Measurements from ENCODE around the gene CDKAL1.

CDKAL1 gene

DNA sequence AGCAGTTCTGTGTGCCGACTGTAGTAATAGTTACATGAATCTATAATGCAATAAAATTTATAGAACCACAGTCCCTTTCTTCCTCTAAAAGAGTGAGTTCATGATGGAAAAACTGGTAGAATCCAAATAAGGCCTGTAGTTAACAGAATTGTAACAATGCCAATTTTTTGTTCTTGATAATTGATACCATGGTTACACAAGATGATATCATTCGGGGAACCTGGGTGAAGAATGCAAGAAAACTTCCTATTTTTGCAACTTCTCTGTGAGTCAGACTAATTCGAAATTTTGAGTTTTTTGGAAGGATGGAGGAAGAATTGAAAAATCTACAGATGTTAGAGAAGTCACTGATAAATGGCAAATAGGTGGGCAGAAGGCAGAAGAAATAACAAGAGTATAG is 381.8 kb downstream of the CDKAL1 start:
- Histone ChIP-seq H3K27me3 (ENCODE audit: control insufficient read depth in 3 of 3, insufficient read depth in 3 of 3, low read depth in 1 of 3, low read length in 3 of 3) (no peaks in the 10 kb centered on the region), H3K23ac (ENCODE audit: low read depth, low read length, poor library complexity) (no peak overlapping the region), H2BK15ac (ENCODE audit: low read length) (no peak overlapping the region), H3K14ac (ENCODE audit: low read length) (no peak overlapping the region), H2AFZ (ENCODE audit: low read length) (no peak overlapping the region), H3K36me3 (replicated peaks in 1 of 2; ENCODE audit: control insufficient read depth in 2 of 2, insufficient read depth in 2 of 2, low read length in 2 of 2) (no peaks in the 10 kb centered on the region), H4K8ac (ENCODE audit: low read depth, low read length) (no peak overlapping the region), H3K4ac (ENCODE audit: low read length) (no peak overlapping the region), H3K18ac (ENCODE audit: low read length) (no peak overlapping the region), H2BK120ac (ENCODE audit: low read depth, low read length) (no peak overlapping the region), H2AK5ac (ENCODE audit: low read depth, low read length) (no peak overlapping the region), H3K27ac (replicated peaks; ENCODE audit: low read length) (no peak overlapping the region), H3K4me3 (ENCODE audit: low read length in 2 of 2) (no peak overlapping the region), H3K4me1 (ENCODE audit: control insufficient read depth in 2 of 2, insufficient read depth in 1 of 2, low read depth in 1 of 2, low read length in 2 of 2) (no peaks in the 10 kb centered on the region), H4K91ac (ENCODE audit: low read depth, low read length, poor library complexity) (no peak overlapping the region), H3K4me2 (ENCODE audit: insufficient read depth, low read length, poor library complexity, severe bottlenecking) (no peak overlapping the region), H3K9ac (ENCODE audit: low read depth, low read length, poor library complexity) (no peak overlapping the region), H3K9me3 (replicated peaks in 1 of 2; ENCODE audit: control insufficient read depth in 2 of 2, insufficient read depth in 1 of 2, low read depth in 1 of 2, low read length in 2 of 2) (peaks cover 4 to 14% of the 10 kb centered on the region in 2 donors), H3K79me1 (ENCODE audit: low read depth, low read length) (no peaks in the 10 kb centered on the region), H2BK5ac (ENCODE audit: low read length) (no peak overlapping the region), H2BK12ac (ENCODE audit: low read length) (no peak overlapping the region)
- 100% methylated on average over 1 of the region's 3 CpGs; no CpG with 5 or more reads in 1 of the 2 donors for WGBS, 2 donors (ENCODE audit: extremely low coverage in 2 of 2, insufficient read length in 2 of 2, insufficient replicate concordance in 1 of 2)
- no peak for DNase-seq (ENCODE audit: low spot score)

DNA sequence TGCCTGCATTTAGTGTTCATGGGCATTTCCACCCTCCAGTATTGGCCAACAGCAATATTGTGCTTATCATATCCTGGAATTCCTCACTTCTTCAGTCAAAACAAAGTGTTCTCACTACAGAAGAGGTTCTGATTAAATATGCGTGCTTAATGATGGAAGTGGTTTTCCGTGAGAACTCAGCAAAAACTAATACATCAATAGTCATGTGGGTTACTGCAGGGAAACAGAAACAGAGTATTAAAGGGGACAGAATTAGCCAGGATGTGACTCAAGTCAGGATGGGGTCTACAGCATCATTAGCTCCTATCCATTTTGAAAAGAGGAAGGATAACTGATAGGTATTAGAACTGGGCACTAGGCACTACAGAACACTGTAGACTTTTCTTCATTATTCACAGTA is 384.6 kb downstream of the CDKAL1 start:
- H3K27me3 ChIP-seq (ENCODE audit: control insufficient read depth in 3 of 3, insufficient read depth in 3 of 3, low read depth in 1 of 3, low read length in 3 of 3): no peaks in the 10 kb centered on the region
- no peak overlapping the region for H2BK5ac ChIP-seq (ENCODE audit: low read length)
- H3K9me3 ChIP-seq (replicated peaks in 1 of 2; ENCODE audit: control insufficient read depth in 2 of 2, insufficient read depth in 1 of 2, low read depth in 1 of 2, low read length in 2 of 2): peaks cover 2 to 14% of the 10 kb centered on the region in 2 donors
- no peak overlapping the region for H2AFZ ChIP-seq (ENCODE audit: low read length)
- no peak overlapping the region for H3K9ac ChIP-seq (ENCODE audit: low read depth, low read length, poor library complexity)
- no peaks in the 10 kb centered on the region for H3K79me1 ChIP-seq (ENCODE audit: low read depth, low read length)
- no peak for DNase-seq (ENCODE audit: low spot score)
- H3K4me3 ChIP-seq (ENCODE audit: low read length in 2 of 2): no peak overlapping the region
- no peaks in the 10 kb centered on the region for H3K36me3 ChIP-seq (replicated peaks in 1 of 2; ENCODE audit: control insufficient read depth in 2 of 2, insufficient read depth in 2 of 2, low read length in 2 of 2)
- H3K4ac ChIP-seq (ENCODE audit: low read length): no peak overlapping the region
- no peak overlapping the region for H4K8ac ChIP-seq (ENCODE audit: low read depth, low read length)
- no peak overlapping the region for H2BK15ac ChIP-seq (ENCODE audit: low read length)
- no peak overlapping the region for H2BK120ac ChIP-seq (ENCODE audit: low read depth, low read length)
- no CpG with 5 or more reads among the region's 2 CpGs for WGBS, 2 donors (ENCODE audit: extremely low coverage in 2 of 2, insufficient read length in 2 of 2, insufficient replicate concordance in 1 of 2)
- H3K18ac ChIP-seq (ENCODE audit: low read length): no peak overlapping the region
- H3K27ac ChIP-seq (replicated peaks; ENCODE audit: low read length): no peak overlapping the region
- no peak overlapping the region for H3K14ac ChIP-seq (ENCODE audit: low read length)
- no peak overlapping the region for H2AK5ac ChIP-seq (ENCODE audit: low read depth, low read length)
- H3K4me2 ChIP-seq (ENCODE audit: insufficient read depth, low read length, poor library complexity, severe bottlenecking): no peak overlapping the region
- no peaks in the 10 kb centered on the region for H3K4me1 ChIP-seq (ENCODE audit: control insufficient read depth in 2 of 2, insufficient read depth in 1 of 2, low read depth in 1 of 2, low read length in 2 of 2)
- no peak overlapping the region for H3K23ac ChIP-seq (ENCODE audit: low read depth, low read length, poor library complexity)
- no peak overlapping the region for H4K91ac ChIP-seq (ENCODE audit: low read depth, low read length, poor library complexity)
- H2BK12ac ChIP-seq (ENCODE audit: low read length): no peak overlapping the region

DNA sequence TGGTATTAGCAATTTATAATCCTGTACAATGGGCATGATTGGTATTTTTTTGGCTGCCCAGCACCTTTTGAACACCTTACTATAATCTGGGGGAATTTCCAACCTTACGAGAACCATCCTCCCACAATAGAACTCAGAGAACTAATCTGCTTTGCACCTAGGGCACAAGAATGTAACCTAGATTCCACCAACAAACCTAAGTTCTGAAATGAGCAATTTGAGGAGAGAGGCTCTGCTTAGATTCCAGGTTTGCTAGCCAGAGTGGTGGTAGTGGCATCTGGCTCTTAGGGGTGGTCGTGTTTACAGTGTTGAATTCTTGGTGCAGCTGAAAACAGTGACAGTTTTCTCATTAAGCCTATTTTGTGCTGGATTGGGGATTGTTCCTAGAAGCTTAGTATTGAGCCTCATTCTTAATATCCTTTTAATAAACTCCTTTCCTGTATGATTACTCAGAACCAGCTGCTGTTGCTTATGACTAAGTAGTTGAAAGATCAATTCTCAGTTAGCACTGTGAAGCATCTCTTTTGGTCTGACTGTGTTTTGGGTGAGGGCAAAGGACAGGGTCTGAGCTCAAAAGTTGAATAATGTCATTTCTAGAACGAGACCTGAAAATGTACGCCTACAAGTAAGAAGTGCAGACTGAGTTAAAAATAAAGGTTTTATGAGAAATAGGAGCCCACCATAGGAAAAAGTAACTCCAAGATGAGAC is 385.6 kb downstream of the CDKAL1 start:
- H2BK12ac ChIP-seq (ENCODE audit: low read length): no peak overlapping the region
- H4K8ac ChIP-seq (ENCODE audit: low read depth, low read length): no peak overlapping the region
- no peak overlapping the region for H3K4me2 ChIP-seq (ENCODE audit: insufficient read depth, low read length, poor library complexity, severe bottlenecking)
- WGBS, 2 donors (ENCODE audit: extremely low coverage in 2 of 2, insufficient read length in 2 of 2, insufficient replicate concordance in 1 of 2): no CpG with 5 or more reads among the region's 4 CpGs
- H3K27me3 ChIP-seq (ENCODE audit: control insufficient read depth in 3 of 3, insufficient read depth in 3 of 3, low read depth in 1 of 3, low read length in 3 of 3): no peaks in the 10 kb centered on the region
- no peak overlapping the region for H3K14ac ChIP-seq (ENCODE audit: low read length)
- H3K4me1 ChIP-seq (ENCODE audit: control insufficient read depth in 2 of 2, insufficient read depth in 1 of 2, low read depth in 1 of 2, low read length in 2 of 2): peaks cover 0 to under 1% of the 10 kb centered on the region in 2 donors
- no peak overlapping the region for H3K23ac ChIP-seq (ENCODE audit: low read depth, low read length, poor library complexity)
- H3K9me3 ChIP-seq (replicated peaks in 1 of 2; ENCODE audit: control insufficient read depth in 2 of 2, insufficient read depth in 1 of 2, low read depth in 1 of 2, low read length in 2 of 2): peaks cover 2 to 14% of the 10 kb centered on the region in 2 donors
- no peak overlapping the region for H2AK5ac ChIP-seq (ENCODE audit: low read depth, low read length)
- H2AFZ ChIP-seq (ENCODE audit: low read length): no peak overlapping the region
- no peak overlapping the region for H3K4me3 ChIP-seq (ENCODE audit: low read length in 2 of 2)
- no peak overlapping the region for H3K9ac ChIP-seq (ENCODE audit: low read depth, low read length, poor library complexity)
- H3K4ac ChIP-seq (ENCODE audit: low read length): no peak overlapping the region
- H3K27ac ChIP-seq (replicated peaks; ENCODE audit: low read length): no peak overlapping the region
- H4K91ac ChIP-seq (ENCODE audit: low read depth, low read length, poor library complexity): no peak overlapping the region
- no peak for DNase-seq (ENCODE audit: low spot score)
- H2BK5ac ChIP-seq (ENCODE audit: low read length): no peak overlapping the region
- H3K79me1 ChIP-seq (ENCODE audit: low read depth, low read length): no peaks in the 10 kb centered on the region
- H2BK15ac ChIP-seq (ENCODE audit: low read length): no peak overlapping the region
- no peak overlapping the region for H3K18ac ChIP-seq (ENCODE audit: low read length)
- no peak overlapping the region for H2BK120ac ChIP-seq (ENCODE audit: low read depth, low read length)
- no peaks in the 10 kb centered on the region for H3K36me3 ChIP-seq (replicated peaks in 1 of 2; ENCODE audit: control insufficient read depth in 2 of 2, insufficient read depth in 2 of 2, low read length in 2 of 2)

DNA sequence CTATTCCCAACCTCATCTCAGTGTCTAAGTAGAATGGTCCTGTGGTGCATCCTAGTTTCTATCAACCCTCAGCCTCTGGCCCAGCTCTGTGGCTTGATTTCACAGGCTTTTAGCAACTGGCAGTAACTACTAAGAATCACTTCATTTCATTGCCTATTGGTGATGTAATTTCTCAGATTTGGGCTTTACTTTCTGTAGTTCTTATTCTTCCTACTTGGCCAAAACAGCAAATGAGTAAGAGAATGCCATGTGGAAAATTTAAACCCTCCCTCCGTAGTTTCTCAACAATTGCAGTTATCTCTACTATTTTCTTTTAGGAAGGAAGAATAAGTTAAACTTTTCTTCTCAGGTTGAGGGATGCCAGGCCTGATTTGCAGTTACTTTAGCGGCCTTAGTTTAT is 387.3 kb downstream of the CDKAL1 start:
- Histone ChIP-seq H3K36me3 (replicated peaks in 1 of 2; ENCODE audit: control insufficient read depth in 2 of 2, insufficient read depth in 2 of 2, low read length in 2 of 2) (no peaks in the 10 kb centered on the region), H2BK5ac (ENCODE audit: low read length) (no peak overlapping the region), H4K91ac (ENCODE audit: low read depth, low read length, poor library complexity) (no peak overlapping the region), H2BK120ac (ENCODE audit: low read depth, low read length) (no peak overlapping the region), H2BK12ac (ENCODE audit: low read length) (no peak overlapping the region), H2BK15ac (ENCODE audit: low read length) (no peak overlapping the region), H3K4me1 (ENCODE audit: control insufficient read depth in 2 of 2, insufficient read depth in 1 of 2, low read depth in 1 of 2, low read length in 2 of 2) (peaks cover 0 to 7% of the 10 kb centered on the region in 2 donors), H3K14ac (ENCODE audit: low read length) (no peak overlapping the region), H3K4me2 (ENCODE audit: insufficient read depth, low read length, poor library complexity, severe bottlenecking) (no peak overlapping the region), H2AFZ (ENCODE audit: low read length) (no peak overlapping the region), H3K4me3 (ENCODE audit: low read length in 2 of 2) (no peak overlapping the region), H3K9ac (ENCODE audit: low read depth, low read length, poor library complexity) (no peak overlapping the region), H3K23ac (ENCODE audit: low read depth, low read length, poor library complexity) (no peak overlapping the region), H3K79me1 (ENCODE audit: low read depth, low read length) (no peaks in the 10 kb centered on the region), H4K8ac (ENCODE audit: low read depth, low read length) (no peak overlapping the region), H3K18ac (ENCODE audit: low read length) (no peak overlapping the region), H3K27me3 (ENCODE audit: control insufficient read depth in 3 of 3, insufficient read depth in 3 of 3, low read depth in 1 of 3, low read length in 3 of 3) (no peaks in the 10 kb centered on the region), H3K27ac (replicated peaks; ENCODE audit: low read length) (no peak overlapping the region), H2AK5ac (ENCODE audit: low read depth, low read length) (no peak overlapping the region), H3K9me3 (replicated peaks in 1 of 2; ENCODE audit: control insufficient read depth in 2 of 2, insufficient read depth in 1 of 2, low read depth in 1 of 2, low read length in 2 of 2) (no peaks in the 10 kb centered on the region), H3K4ac (ENCODE audit: low read length) (no peak overlapping the region)
- WGBS, 2 donors (ENCODE audit: extremely low coverage in 2 of 2, insufficient read length in 2 of 2, insufficient replicate concordance in 1 of 2): no CpG with 5 or more reads among the region's 2 CpGs
- DNase-seq (ENCODE audit: low spot score): no peak

Data from neuronal stem cell (in vitro differentiated cells).